Hematopoietic multipotent progenitor cell treated with erythropoietin and hydrocortisone succinate and interleukin-3 and kit ligand, for 4 days (in vitro differentiated cells): ENCODE measurements around the gene GLMN.
"Not testable (repeated sequence)": the region's sequence is repeated elsewhere in the genome, so short reads cannot be mapped to it uniquely, and the experiment has no call there.

Experiments
- DNase-seq: peaks from one replicate; pipeline ENCODE4 v3.0.0-alpha.2; 2015

GLMN gene

DNA sequence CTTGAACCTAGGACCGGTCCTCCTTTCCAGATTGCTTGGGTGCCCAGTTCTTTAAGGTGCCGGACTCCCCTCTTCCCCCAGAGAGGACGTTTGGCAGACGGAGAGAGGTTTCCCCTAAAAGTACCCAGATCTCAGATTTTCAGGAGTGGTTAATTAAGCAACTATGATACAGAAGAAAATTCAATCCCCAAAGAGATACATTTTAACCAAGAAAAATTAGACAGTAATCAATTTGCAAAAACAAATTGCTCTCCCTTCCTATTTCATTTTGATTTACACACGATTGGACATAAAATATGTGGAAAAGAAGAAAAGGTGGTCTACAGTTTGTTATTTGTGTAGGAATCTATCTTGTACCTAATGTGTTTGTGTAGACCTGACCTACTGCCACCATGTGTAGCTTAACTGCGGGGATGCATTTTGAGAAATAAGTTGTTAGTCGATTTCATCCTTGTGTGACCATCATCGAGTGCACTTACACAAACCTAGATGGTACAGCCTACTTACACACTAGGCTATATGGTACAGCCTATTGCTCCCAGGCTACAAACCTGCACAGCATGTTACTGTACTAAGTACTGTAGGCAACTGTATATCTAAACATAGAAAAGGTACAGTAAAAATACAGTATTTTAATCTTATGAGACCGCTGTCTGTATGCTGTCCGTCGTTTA lies 827 bp upstream of the GLMN start:
- DNase-seq = peak; percentile 17

DNA sequence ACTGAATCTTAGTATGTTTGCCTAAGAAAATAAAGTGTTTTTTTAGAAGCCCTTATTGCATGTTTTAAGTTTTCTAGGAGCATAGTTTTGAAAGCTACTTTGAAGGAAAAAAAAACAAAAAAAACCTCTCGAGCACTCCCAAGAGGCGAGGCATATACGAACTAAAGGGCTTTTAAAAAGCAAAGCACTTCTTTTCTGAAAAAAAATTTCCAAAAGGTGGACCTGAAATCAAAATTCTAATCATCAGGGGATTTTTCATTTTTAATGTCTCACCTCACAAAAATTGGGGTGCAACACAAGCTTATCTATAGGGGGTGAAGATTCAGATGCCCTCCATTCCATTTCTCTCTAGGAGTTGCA lies 594 bp downstream of the GLMN start:
- DNase-seq = no peak

GRCh38 chr1:92291372-92291999 lies 7.3 kb downstream of the GLMN start:
- DNase-seq = peak; percentile 80

DNA sequence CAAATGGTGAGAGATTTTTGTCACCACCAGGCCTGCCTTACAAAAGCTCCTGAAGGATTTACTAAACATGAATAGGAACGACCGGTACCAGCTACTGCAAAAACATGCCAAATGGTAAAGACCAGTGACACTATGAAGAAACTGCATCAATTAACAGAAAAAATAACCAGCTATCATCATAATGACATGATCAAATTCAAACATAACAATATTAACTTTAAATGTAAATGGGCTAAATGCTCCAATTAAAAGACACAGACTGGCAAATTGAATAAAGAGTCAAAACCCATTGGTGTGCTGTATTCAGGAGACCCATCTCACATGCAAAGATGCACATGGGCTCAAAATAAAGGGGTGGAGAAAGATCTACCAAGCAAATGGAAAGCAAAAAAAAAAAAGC lies 17.4 kb downstream of the GLMN start:
- not testable (repeated sequence) for DNase-seq

DNA sequence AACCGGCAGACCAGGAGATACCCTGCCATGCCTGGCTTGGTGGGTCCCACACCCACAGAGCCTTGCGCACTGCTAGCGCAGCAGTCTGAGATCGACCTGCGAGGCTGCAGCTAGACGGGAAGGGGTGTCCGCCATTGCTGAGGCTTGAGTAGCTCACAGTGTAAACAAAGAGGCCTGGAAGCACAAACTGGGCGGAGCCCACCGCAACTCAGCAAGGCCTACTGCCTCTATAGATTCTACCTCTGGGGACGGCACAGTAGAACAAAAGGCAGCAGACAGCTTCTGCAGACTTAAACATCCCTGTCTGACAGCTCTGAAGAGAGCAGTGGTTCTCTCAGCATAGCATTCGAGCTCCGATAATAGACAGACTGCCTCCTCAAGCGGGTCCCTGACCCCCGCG lies 19.0 kb downstream of the GLMN start:
- DNase-seq = not testable (repeated sequence)

DNA sequence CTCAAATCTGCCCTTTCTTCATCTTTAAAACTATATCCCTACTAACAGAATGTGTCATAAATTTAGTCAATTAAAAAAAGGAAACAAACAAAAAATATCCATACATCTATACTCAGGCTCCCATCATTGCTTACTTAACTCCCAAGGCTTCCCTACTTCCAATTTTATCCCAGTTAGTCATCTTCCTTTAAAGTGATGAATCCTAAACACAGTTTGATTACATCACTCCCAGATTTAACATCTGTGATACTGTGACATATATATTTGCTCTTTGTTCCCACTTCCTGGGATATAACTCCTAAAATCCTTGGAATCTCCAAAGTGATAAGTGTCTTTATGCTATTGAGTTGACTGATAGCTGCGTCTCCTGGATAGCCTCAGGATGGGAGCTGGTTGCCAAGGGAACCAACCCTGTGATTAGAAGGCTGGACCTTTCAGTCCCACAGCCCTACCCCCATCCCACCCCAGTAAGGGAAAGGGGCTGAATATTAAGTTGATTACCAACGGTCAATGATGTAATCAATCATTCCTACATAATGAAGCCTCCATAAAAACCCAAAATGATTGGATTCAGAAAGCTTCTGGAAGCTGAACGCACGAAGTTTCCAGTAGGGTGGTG lies 21.6 kb downstream of the GLMN start:
- no peak for DNase-seq

DNA sequence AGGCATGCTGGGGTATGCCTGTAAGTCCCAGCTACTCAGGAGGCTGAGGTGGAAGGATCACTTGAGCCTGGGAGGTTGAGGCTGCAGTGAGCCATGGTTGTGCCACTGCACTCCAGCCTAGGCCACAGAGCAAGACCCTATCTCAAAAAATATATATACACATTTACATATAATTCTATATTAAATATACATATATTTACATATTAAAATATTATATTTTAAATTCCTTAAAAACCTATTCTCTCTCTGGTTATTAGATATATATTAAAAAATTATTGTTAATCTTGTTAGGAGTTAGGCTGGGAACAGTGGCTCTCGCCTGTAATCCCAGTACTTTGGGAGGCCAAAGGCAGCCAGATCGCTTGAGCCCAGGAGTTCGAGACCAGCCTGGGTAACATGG lies 22.7 kb downstream of the GLMN start:
- DNase-seq = no peak

- DNase-seq = no peak
These were observed 23.8 kb downstream of the GLMN start for GRCh38 chr1:92274939-92275338.

GRCh38 chr1:92273039-92273438 lies 25.7 kb downstream of the GLMN start:
- DNase-seq = no peak

DNA sequence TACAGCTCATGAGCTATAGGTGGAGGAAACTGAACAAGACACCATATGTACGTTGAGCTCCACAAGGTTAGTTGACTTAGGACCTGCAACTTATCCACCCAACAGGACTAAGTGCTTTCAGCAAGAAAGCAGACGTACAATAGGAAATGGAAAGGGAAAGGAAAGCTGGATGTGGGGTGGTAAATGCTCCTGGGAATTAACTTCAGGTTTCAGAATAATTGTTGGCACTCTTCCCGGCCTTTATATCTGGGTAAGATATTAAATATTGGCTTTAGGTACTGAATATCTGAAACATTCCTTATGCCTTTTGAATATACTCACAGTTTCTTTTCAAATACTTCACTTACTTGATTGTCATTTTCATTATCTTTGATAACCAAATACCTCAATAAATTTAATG lies 36.3 kb downstream of the GLMN start:
- no peak for DNase-seq

DNA sequence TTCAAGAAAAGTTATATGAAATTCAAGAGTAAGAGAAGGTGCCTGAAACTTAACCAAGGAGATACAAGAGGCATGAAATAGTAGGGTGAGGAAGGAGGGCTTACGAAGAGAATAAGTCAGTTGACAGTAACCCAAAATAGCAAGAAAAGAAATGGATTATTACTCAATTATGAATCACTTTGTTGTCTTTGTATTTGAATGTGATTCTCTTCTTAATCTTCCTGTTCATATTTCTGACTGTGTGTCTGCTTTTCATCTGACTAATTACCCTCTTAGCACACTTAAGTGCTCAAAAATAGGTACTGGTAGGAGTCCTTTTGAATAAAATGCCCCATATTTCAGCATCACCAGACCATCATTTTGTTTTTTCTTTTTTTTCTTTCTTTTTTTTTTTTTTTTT lies 39.4 kb downstream of the GLMN start:
- DNase-seq = no peak

GRCh38 chr1:92254714-92255113 lies 44.1 kb downstream of the GLMN start:
- not testable (repeated sequence) for DNase-seq

DNA sequence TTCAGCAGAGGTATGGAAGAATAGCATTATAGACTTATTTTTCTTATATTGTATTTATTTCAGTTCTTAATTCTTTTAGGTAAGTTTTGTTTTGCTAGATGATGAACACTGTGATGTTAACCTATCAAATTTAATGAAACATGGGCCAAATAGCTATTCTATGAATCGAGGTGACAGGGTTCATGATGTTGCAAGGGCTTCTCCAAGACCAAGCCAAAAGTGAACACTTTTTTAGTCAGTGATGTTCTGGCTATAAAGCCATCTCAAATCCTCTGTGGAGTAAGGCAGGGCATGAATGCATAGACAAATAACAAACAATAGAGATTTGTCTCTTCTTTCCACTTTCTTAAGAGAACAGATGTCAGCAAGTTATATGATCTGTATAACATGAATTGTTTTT lies 54.4 kb downstream of the GLMN start:
- no peak for DNase-seq

- no peak for DNase-seq
These were observed 58.8 kb downstream of the GLMN start for GRCh38 chr1:92240034-92240433.

DNA sequence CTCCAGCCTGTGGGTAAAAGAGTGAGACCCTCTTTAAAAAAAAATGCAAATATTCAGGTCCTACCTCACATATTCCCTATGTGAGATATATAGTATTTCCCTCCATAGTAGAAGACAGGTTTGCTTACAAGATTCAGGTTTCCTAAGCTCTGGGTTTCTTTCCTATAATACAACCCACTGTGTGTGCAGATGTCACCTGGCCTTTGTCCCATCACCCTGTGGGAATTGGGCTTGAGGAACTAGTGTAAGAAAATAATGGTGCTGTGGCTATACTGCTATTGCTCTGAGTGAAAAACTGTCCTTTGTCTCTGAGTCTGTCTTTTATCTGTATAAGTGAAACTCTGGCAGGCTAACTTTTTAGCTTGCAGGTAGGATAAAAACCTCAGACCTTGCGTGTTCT lies 68.1 kb downstream of the GLMN start:
- no peak for DNase-seq

- no peak for DNase-seq
These were observed 70.4 kb downstream of the GLMN start for GRCh38 chr1:92228401-92228800.

GRCh38 chr1:92219028-92219427 lies 79.8 kb downstream of the GLMN start:
- no peak for DNase-seq

DNA sequence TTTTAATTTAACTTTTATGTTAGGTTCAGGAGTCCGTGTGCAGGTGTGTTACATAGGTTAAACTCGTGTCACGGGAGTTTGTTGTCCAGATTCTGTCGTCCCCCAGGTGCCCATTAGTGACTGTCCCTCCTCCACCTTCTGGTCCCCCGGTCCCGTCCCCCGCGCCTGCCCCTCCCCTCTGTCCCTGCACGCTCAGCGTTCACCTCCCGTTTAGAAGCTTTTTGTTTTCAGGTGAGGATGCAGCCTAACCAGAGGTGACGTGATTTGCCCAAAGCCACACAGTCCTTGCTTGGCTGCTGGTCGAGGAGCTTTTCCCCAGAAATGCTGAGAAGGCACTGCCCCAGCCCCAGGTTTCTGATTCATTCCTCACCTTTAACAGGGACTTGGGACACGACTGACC lies 80.2 kb downstream of the GLMN start:
- no peak for DNase-seq

GRCh38 chr1:92217721-92218120 lies 81.1 kb downstream of the GLMN start, which contains the start of gene C1orf146:
C1orf146 (plus strand) TSS chr1:92217915; CDS start chr1:92231421, 13,506 bp downstream.
- no peak for DNase-seq

DNA sequence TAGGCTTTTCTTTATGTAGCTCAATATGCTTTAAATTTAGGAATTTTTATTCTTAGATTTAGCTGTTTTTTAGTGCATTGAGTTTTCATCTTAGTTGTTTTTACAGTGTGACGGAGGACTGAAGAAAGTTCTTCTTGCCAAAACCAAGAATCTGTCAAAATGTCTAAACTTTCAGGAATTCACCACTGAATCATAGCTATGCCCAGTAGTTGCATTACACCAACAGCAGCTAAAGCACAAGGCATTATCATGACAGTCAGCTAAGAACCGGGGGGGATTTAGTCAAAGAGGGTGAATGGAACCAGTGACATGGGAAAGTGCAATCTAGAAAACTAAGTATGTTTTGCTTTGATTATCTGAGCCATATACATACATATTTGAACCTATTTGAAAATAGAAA lies 87.6 kb downstream of the GLMN start:
- DNase-seq = no peak

GRCh38 chr1:92210701-92211100 lies 88.1 kb downstream of the GLMN start:
- DNase-seq = peak; percentile 12

- DNase-seq = no peak
These were observed 95.7 kb downstream of the GLMN start for GRCh38 chr1:92203105-92203504.

DNA sequence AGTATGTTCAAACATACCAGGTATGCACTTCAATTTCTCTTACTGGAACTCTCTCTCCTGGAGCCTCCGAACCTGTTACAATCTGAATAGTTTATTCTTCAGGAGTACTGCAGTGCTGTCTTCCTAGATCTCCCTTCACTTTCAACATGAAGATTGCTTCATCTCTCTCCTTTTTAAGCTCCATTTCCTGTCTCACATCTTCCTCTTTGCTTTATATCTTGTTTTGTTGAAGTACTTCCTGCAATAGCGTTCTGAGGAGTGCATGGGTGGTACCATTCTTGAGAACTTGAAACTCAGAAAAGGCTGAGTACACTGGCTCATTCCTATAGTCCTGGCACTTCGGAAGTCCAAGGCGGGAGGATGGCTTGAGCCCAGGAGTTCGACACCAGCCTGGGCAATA lies 96.8 kb downstream of the GLMN start:
- peak; percentile 52 for DNase-seq
